OCI-LY7 (cell line): ENCODE data around the gene SMARCD1. TPM values are rescaled to one million over a fixed set of nuclear protein-coding genes. Genes with fewer than 3 reads are reported as not detected.

Experiments used
- BruUV-seq: library from RNA; stranded (reverse); fragments of 400-500 nt; replicated peaks from 2 replicates; lab custom pipeline; 2021; lab: Mats Ljungman, UMichigan
- CTCF ChIA-PET: fragments of 300-600 bp; sonication (Branson Sonifier 250); formaldehyde crosslinking; loops from one replicate; lab custom pipeline; 2022; ENCODE audit warnings: antibody characterized with exemption; ENCODE audit not compliant: unreplicated experiment; lab: Charles Lee
- POLR2A ChIA-PET: fragments of 300-600 bp; sonication (Branson Sonifier 250); formaldehyde crosslinking; loops from one replicate; lab custom pipeline; 2022; ENCODE audit warnings: antibody characterized with exemption; lab: Charles Lee
- DNase-seq: peaks from one replicate; pipeline ENCODE4 v3.0.0-alpha.2; 2015; ENCODE audit warnings: low spot score
- H2AFZ ChIP-seq: fragments of 200-600 bp; sonication (generic), shearing (Covaris generic); 2 replicates; pipeline ENCODE4 v1.6.1; 2014; ENCODE audit warnings: mild to moderate bottlenecking, antibody characterized with exemption, low read length, moderate library complexity
- H3K27ac ChIP-seq: fragments of 200-600 bp; sonication (generic); 2 replicates; pipeline ENCODE4 v1.5.1; 2014; ENCODE audit warnings: mixed run types, low read depth, mild to moderate bottlenecking, moderate library complexity, low read length, inconsistent platforms; ENCODE audit not compliant: poor library complexity, severe bottlenecking
- H3K36me3 ChIP-seq: fragments of 200-600 bp; sonication (generic); 2 replicates; pipeline ENCODE4 v1.6.1; 2014; ENCODE audit warnings: mild to moderate bottlenecking, antibody characterized with exemption, low read length, moderate library complexity, mixed read lengths; ENCODE audit not compliant: insufficient read depth
- H3K4me1 ChIP-seq: fragments of 200-600 bp; sonication (generic); 2 replicates; pipeline ENCODE4 v1.5.1; 2014; ENCODE audit warnings: mild to moderate bottlenecking, low read length; ENCODE audit not compliant: insufficient read depth, poor library complexity, severe bottlenecking
- H3K4me2 ChIP-seq: fragments of 200-600 bp; sonication (generic); 2 replicates; pipeline ENCODE4 v1.6.1; 2014; ENCODE audit warnings: mild to moderate bottlenecking, low read length
- H3K4me3 ChIP-seq: fragments of 200-600 bp; sonication (generic); 2 replicates; pipeline ENCODE4 v1.5.1; 2014; ENCODE audit warnings: mild to moderate bottlenecking, low read depth, low read length; ENCODE audit not compliant: poor library complexity, severe bottlenecking
- H3K79me2 ChIP-seq: fragments of 200-600 bp; sonication (generic); 2 replicates; pipeline ENCODE4 v1.6.1; 2016; ENCODE audit warnings: low read depth, mild to moderate bottlenecking, low read length, moderate library complexity, mixed read lengths; ENCODE audit not compliant: insufficient read depth
- H3K9me2 ChIP-seq: fragments of 200-600 bp; sonication (generic); 2 replicates; pipeline ENCODE4 v1.6.1; 2016; ENCODE audit warnings: mild to moderate bottlenecking, low read length, mixed read lengths; ENCODE audit not compliant: insufficient read depth
- H3K9me3 ChIP-seq: fragments of 200-600 bp; sonication (generic); 2 replicates; pipeline ENCODE4 v1.6.1; 2014; ENCODE audit warnings: mild to moderate bottlenecking, mixed run types, low read length, mixed read lengths
- H4K20me1 ChIP-seq: fragments of 200-600 bp; sonication (generic); 2 replicates; pipeline ENCODE4 v1.6.1; 2014; ENCODE audit warnings: mild to moderate bottlenecking, antibody characterized with exemption, low read length, moderate library complexity, mixed read lengths; ENCODE audit not compliant: insufficient read depth
- EZH2phosphoT487 ChIP-seq: fragments of 200-600 bp; sonication (generic); IDR thresholded peaks from 2 replicates; pipeline ENCODE4 v1.6.1; 2018; ENCODE audit warnings: low read depth, borderline replicate concordance, mild to moderate bottlenecking, mixed run types, antibody characterized with exemption, low read length, moderate library complexity, mixed read lengths
- intact Hi-C: fragments of 100-400 bp; cut with micrococcal nuclease; formaldehyde crosslinking; loops from one replicate; pipeline ENCODE4 v1.10.0; 2022; ENCODE audit not compliant: unreplicated experiment
- total RNA-seq, 2 experiments: library from RNA; depleted of rRNA in 1 of 2; stranded (reverse); fragments of >200 nt in 1 of 2; shearing (Covaris generic) in 1 of 2; gene quantifications; 2 replicates each; pipeline ENCODE4 v1.2.3, GENCODE V29; 2014 to 2022
- TF ChIP-seq, protein P1 (sequence below): fragments of 200-600 bp; sonication (generic); conservative IDR thresholded peaks from 2 replicates; pipeline ENCODE4 v1.5.1; 2014; ENCODE audit warnings: mild to moderate bottlenecking, antibody characterized with exemption, low read length, moderate library complexity, mixed read lengths

Gene SMARCD1
- total RNA-seq, 2 experiments from 2014 or later = 92.8 to 134 TPM

DNA sequence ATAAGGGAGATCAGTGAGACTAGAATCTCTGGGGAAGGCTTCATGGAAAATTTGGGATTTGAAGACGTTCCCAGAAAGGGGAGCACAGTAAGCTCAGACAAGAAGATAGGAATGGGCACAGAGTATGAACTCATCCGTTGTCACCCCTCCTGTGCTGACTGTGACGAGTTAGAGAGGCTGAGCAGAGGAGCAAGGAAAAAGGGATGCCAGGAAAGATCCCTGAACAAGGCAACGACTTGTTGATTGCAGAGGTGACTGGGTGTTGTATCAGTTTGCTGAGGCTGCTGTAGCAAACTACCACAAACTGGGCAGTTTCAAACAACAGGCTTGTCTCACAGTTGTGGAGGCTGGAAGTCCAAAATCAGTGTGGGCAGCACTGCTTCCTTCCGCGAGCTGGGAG, 12.8 kb downstream of the SMARCD1 start:
- DNase-seq = no peak
- H2AFZ ChIP-seq = no peak overlapping the region
- no peaks in the 10 kb centered on the region for H4K20me1 ChIP-seq
- CTCF ChIA-PET = no interaction called here
- H3K4me1 ChIP-seq = no peaks in the 10 kb centered on the region
- no peak overlapping the region for H3K27ac ChIP-seq
- no peaks in the 10 kb centered on the region for H3K9me3 ChIP-seq
- TF ChIP-seq EZH2phosphoT487 = no peak
- TF ChIP-seq, protein P1, sequence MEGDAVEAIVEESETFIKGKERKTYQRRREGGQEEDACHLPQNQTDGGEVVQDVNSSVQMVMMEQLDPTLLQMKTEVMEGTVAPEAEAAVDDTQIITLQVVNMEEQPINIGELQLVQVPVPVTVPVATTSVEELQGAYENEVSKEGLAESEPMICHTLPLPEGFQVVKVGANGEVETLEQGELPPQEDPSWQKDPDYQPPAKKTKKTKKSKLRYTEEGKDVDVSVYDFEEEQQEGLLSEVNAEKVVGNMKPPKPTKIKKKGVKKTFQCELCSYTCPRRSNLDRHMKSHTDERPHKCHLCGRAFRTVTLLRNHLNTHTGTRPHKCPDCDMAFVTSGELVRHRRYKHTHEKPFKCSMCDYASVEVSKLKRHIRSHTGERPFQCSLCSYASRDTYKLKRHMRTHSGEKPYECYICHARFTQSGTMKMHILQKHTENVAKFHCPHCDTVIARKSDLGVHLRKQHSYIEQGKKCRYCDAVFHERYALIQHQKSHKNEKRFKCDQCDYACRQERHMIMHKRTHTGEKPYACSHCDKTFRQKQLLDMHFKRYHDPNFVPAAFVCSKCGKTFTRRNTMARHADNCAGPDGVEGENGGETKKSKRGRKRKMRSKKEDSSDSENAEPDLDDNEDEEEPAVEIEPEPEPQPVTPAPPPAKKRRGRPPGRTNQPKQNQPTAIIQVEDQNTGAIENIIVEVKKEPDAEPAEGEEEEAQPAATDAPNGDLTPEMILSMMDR = no peak
- intact Hi-C loops = no loop called here
- no peak overlapping the region for H3K4me3 ChIP-seq
- H3K9me2 ChIP-seq = no peaks in the 10 kb centered on the region
- no peak overlapping the region for H3K4me2 ChIP-seq
- H3K79me2 ChIP-seq = no peaks in the 10 kb centered on the region
- BruUV-seq = no TSS peak
- H3K36me3 ChIP-seq = peaks cover 86% of the 10 kb centered on the region
- POLR2A ChIA-PET = interaction anchor here (0.9 kb wide), 1 partner anchor 14 kb away, joined by 5 read pairs; no protein-coding TSS in a partner anchor

- no peaks in the 10 kb centered on the region for H4K20me1 ChIP-seq
- no peaks in the 10 kb centered on the region for H3K9me3 ChIP-seq
- H3K79me2 ChIP-seq = no peaks in the 10 kb centered on the region
- no peak overlapping the region for H3K4me2 ChIP-seq
- no TSS peak for BruUV-seq
- H3K4me1 ChIP-seq = no peaks in the 10 kb centered on the region
- ChIA-PET POLR2A (no interaction called here), CTCF (no interaction called here)
- H3K27ac ChIP-seq = no peak overlapping the region
- H3K4me3 ChIP-seq = no peak overlapping the region
- intact Hi-C loops = no loop called here
- no peak for TF ChIP-seq EZH2phosphoT487
- TF ChIP-seq, protein P1 = no peak
- H3K36me3 ChIP-seq = peaks cover 72% of the 10 kb centered on the region
- no peak overlapping the region for H2AFZ ChIP-seq
- no peaks in the 10 kb centered on the region for H3K9me2 ChIP-seq
- no peak for DNase-seq
Observed at GRCh38 chr12:50099302-50100008, 14.3 kb downstream of the SMARCD1 start.

DNA sequence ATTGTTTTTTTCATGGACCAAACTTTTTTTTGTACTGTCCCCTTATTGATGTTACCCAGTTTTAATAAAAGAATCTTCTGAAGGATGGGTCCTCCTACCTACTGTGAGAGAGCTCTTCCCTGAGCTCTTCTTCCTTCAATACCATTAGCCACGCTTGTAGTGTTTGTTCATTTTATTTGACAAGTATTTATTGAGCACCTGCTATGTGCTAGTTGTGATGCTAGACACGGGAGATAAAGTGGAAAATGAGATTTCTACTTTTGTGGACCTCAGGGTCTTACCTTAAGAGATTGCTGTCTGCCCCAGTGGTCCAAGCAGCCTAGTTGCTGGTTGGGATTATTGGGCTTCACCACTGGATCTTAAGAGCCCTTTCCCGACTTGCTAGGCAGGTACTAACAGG, 15.4 kb downstream of the SMARCD1 start:
- H3K4me1 ChIP-seq = no peaks in the 10 kb centered on the region
- H2AFZ ChIP-seq = no peak overlapping the region
- H3K36me3 ChIP-seq = peaks cover 60% of the 10 kb centered on the region
- H3K79me2 ChIP-seq = no peaks in the 10 kb centered on the region
- no peak overlapping the region for H3K27ac ChIP-seq
- H3K9me2 ChIP-seq = no peaks in the 10 kb centered on the region
- TF ChIP-seq, protein P1 = no peak
- no peak for TF ChIP-seq EZH2phosphoT487
- no peak overlapping the region for H3K4me3 ChIP-seq
- no peak for DNase-seq
- POLR2A ChIA-PET = interaction anchor here (1.2 to 3.2 kb wide), 2 partner anchors 10 to 16 kb away, joined by 4 to 12 read pairs; partner anchors contain the start of gene SMARCD1
- intact Hi-C loops = no loop called here
- no peaks in the 10 kb centered on the region for H3K9me3 ChIP-seq
- no peak overlapping the region for H3K4me2 ChIP-seq
- no peaks in the 10 kb centered on the region for H4K20me1 ChIP-seq
- BruUV-seq = no TSS peak
- CTCF ChIA-PET = interaction anchor here (0.5 kb wide), 1 partner anchor 10 kb away, joined by 3 read pairs; no protein-coding TSS in a partner anchor
